Measurements from ENCODE around the gene MYOG. TPM values are rescaled to one million over a fixed set of nuclear protein-coding genes. Genes with fewer than 3 reads are reported as not detected.

MYOG gene
- total RNA-seq, 1 experiment from 2014 or later = not detected

GRCh38 chr1:203091199-203091477 is 5.3 kb upstream of the MYOG start:
- Histone ChIP-seq H3K9ac (ENCODE audit: low read length) (no peak overlapping the region), H4K20me1 (ENCODE audit: low read length) (no peaks in the 10 kb centered on the region), H2AFZ (ENCODE audit: low read length) (no peak overlapping the region), H3K36me3 (ENCODE audit: low read depth, low read length) (no peaks in the 10 kb centered on the region), H3K9me3 (ENCODE audit: low read length) (peaks cover 11% of the 10 kb centered on the region; the same call in 1 of the 2 replicates), H3K4me1 (ENCODE audit: insufficient read depth, low read length) (no peaks in the 10 kb centered on the region), H3K9me2 (replicated peaks; ENCODE audit: low read length) (no peaks in the 10 kb centered on the region), H3K4me3 (ENCODE audit: low read length) (no peak overlapping the region), H3F3A (ENCODE audit: low read length, unreplicated experiment) (no peaks in the 10 kb centered on the region), H3K4me2 (ENCODE audit: low read length) (no peak overlapping the region), H3K79me2 (ENCODE audit: low read length) (no peaks in the 10 kb centered on the region), H3K27me3 (ENCODE audit: low read length) (peaks cover 43% of the 10 kb centered on the region), H3K27ac (ENCODE audit: low read length) (no peak overlapping the region)
- ChIA-PET CTCF (no interaction called here), POLR2A (ENCODE audit: unreplicated experiment) (no interaction called here)
- ATAC-seq (no peak), DNase-seq (no peak)
- intact Hi-C loops (cut with micrococcal nuclease) = no loop called here
- no TSS peak for BruUV-seq (replicated peaks)
- TF ChIP-seq EZH2 (IDR thresholded peaks at IDR 0.05; ENCODE audit: low read length, unreplicated experiment) (no peak), CTCF (conservative IDR thresholded peaks at IDR 0.05; ENCODE audit: low read depth, low read length) (no peak), EZH2phosphoT487 (IDR thresholded peaks at IDR 0.05; ENCODE audit: borderline replicate concordance, low read length) (no peak)

- H2AFZ ChIP-seq (ENCODE audit: low read length) = no peak overlapping the region
- peaks cover 45% of the 10 kb centered on the region for H3K27me3 ChIP-seq (ENCODE audit: low read length)
- intact Hi-C loops (cut with micrococcal nuclease) = no loop called here
- no peaks in the 10 kb centered on the region for H3K4me1 ChIP-seq (ENCODE audit: insufficient read depth, low read length)
- H3K4me2 ChIP-seq (ENCODE audit: low read length) = no peak overlapping the region
- H3K4me3 ChIP-seq (ENCODE audit: low read length) = no peak overlapping the region
- no TSS peak for BruUV-seq (replicated peaks)
- H3F3A ChIP-seq (ENCODE audit: low read length, unreplicated experiment) = no peaks in the 10 kb centered on the region
- H3K36me3 ChIP-seq (ENCODE audit: low read depth, low read length) = no peaks in the 10 kb centered on the region
- no peaks in the 10 kb centered on the region for H3K79me2 ChIP-seq (ENCODE audit: low read length)
- H3K9ac ChIP-seq (ENCODE audit: low read length) = no peak overlapping the region
- ChIA-PET POLR2A (ENCODE audit: unreplicated experiment) (no interaction called here), CTCF (no interaction called here)
- no peaks in the 10 kb centered on the region for H3K9me2 ChIP-seq (replicated peaks; ENCODE audit: low read length)
- DNase-seq (no peak), ATAC-seq (no peak)
- H3K27ac ChIP-seq (ENCODE audit: low read length) = no peak overlapping the region
- H4K20me1 ChIP-seq (ENCODE audit: low read length) = no peaks in the 10 kb centered on the region
- peaks cover 11% of the 10 kb centered on the region; the same call in 1 of the 2 replicates for H3K9me3 ChIP-seq (ENCODE audit: low read length)
- TF ChIP-seq EZH2phosphoT487 (IDR thresholded peaks at IDR 0.05; ENCODE audit: borderline replicate concordance, low read length) = no peak
- no peak for TF ChIP-seq CTCF (conservative IDR thresholded peaks at IDR 0.05; ENCODE audit: low read depth, low read length)
- TF ChIP-seq EZH2 (IDR thresholded peaks at IDR 0.05; ENCODE audit: low read length, unreplicated experiment) = no peak
These were observed 4.8 kb upstream of the MYOG start for GRCh38 chr1:203090421-203091198.

- Histone ChIP-seq H3K9ac (ENCODE audit: low read length) (no peak overlapping the region), H3K27me3 (ENCODE audit: low read length) (peaks cover 45% of the 10 kb centered on the region), H3K4me3 (ENCODE audit: low read length) (no peak overlapping the region), H3K36me3 (ENCODE audit: low read depth, low read length) (no peaks in the 10 kb centered on the region), H3K27ac (ENCODE audit: low read length) (no peak overlapping the region), H4K20me1 (ENCODE audit: low read length) (no peaks in the 10 kb centered on the region), H3F3A (ENCODE audit: low read length, unreplicated experiment) (no peaks in the 10 kb centered on the region), H3K4me1 (ENCODE audit: insufficient read depth, low read length) (no peaks in the 10 kb centered on the region), H3K79me2 (ENCODE audit: low read length) (no peaks in the 10 kb centered on the region), H3K9me3 (ENCODE audit: low read length) (peaks cover 2% of the 10 kb centered on the region; the same call in 1 of the 2 replicates), H3K9me2 (replicated peaks; ENCODE audit: low read length) (no peaks in the 10 kb centered on the region), H3K4me2 (ENCODE audit: low read length) (no peak overlapping the region), H2AFZ (ENCODE audit: low read length) (no peak overlapping the region)
- TF ChIP-seq EZH2 (IDR thresholded peaks at IDR 0.05; ENCODE audit: low read length, unreplicated experiment) = no peak
- no peak for TF ChIP-seq CTCF (conservative IDR thresholded peaks at IDR 0.05; ENCODE audit: low read depth, low read length)
- no peak for TF ChIP-seq EZH2phosphoT487 (IDR thresholded peaks at IDR 0.05; ENCODE audit: borderline replicate concordance, low read length)
- CTCF ChIA-PET = no interaction called here
- ATAC-seq = no peak
- no peak for DNase-seq
- POLR2A ChIA-PET (ENCODE audit: unreplicated experiment) = no interaction called here
- intact Hi-C loops (cut with micrococcal nuclease) = no loop called here
- BruUV-seq (replicated peaks) = no TSS peak
These were observed 3.8 kb upstream of the MYOG start for GRCh38 chr1:203089651-203090045.
